NCI-H526 treated with DMSO at 0.1 percent for 48 hours (cell line): ENCODE results near the gene METTL21C.

ENCODE experiments used
- DNase-seq: peaks from one replicate; lab custom pipeline; 2025; lab: John Stamatoyannopoulos, UW

The METTL21C gene

GRCh38 chr13:102667023-102667422, 27.8 kb downstream of the METTL21C start:
- DNase-seq: no peak

DNA sequence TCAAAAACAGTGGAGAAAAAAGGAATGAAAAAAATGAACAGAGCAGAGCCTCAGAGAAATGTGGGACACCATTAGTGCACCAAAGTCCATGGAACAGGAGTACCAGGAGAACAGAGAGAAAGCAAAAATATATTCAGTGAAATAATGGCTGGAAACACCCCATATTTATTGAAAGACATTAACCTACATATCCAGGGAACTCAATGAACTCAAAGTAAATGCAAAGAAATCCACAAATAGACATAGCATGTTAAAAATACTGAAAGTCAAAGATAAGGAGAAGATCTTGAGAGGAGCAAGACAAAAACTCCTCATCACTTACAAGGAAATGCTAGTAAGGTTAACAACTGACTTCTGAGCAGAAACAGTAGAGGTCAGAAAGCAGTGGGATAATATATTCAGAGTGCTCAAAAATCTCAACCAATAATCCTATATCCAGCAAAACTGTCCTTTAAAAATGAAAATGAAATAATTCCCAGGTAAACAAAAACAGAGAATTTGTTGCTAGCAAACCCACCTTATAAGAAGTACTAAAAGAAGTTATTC, 35.6 kb downstream of the METTL21C start:
- DNase-seq: no peak

GRCh38 chr13:102658660-102659059, 36.2 kb downstream of the METTL21C start:
- DNase-seq: no peak

- DNase-seq: no peak
These were observed 37.2 kb downstream of the METTL21C start for GRCh38 chr13:102657630-102658029.

- DNase-seq: no peak
These were observed 40.1 kb downstream of the METTL21C start for GRCh38 chr13:102654756-102655155.

GRCh38 chr13:102651892-102652291, 43.0 kb downstream of the METTL21C start:
- no peak for DNase-seq

DNA sequence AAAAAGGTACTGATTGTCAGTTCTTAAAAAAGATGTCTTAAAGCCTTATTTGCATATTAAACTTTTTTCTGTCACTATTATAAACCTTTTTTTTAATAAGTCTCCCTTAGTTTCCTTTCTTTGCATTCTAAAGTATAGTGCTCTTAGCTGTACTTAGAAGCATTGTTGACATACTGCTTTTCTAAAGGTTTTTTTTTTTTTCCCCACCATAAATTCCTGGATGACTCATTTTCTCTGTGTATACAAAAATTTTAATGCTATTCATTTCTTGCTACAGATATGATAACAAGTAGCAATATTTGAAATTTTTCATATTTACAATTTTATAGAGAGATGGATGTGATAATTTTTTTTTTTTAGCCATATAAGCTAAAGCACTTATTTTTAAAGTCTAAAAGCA, 43.5 kb downstream of the METTL21C start:
- no peak for DNase-seq

- DNase-seq: no peak
These were observed 44.4 kb downstream of the METTL21C start for GRCh38 chr13:102650444-102650843.

DNA sequence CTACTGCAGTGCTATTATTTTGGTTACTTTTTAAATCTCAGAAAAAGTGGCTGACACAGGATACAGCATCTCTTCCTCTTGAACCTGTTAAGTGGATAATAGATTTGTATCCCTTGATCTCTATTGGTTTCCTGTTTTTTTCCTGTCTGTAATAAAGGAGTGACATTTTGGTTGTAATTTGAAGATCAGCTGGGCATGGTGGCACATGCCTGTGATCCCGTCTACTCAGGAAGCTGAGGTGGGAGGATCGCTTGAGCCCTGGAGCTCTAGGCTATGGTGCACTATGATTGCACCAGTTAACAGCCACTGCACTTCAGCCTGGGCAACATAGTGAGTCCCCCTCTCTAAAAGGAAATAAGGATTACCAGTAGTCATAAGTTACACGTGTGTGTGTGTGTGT, 46.8 kb downstream of the METTL21C start:
- DNase-seq: no peak

GRCh38 chr13:102645701-102646100, 49.1 kb downstream of the METTL21C start:
- no peak for DNase-seq

DNA sequence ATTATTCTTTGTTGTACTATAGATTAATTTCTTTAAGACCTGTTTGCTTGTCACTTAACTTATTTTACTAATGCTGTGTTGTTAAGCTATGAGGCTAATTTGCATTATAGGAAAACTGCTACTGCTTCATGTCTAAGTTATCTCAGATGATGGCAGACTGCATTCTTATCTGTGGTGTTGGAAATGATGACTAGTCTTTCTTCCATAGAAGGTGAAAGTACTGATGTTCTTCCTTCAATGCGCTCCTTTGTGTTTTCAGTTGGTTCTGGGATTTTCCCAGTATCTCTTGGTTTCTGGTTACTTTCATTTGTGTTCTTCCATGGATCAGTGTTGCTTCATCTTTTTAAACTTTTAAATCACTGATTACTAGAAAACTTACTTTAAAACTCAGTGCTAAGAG, 51.2 kb downstream of the METTL21C start:
- DNase-seq: no peak

DNA sequence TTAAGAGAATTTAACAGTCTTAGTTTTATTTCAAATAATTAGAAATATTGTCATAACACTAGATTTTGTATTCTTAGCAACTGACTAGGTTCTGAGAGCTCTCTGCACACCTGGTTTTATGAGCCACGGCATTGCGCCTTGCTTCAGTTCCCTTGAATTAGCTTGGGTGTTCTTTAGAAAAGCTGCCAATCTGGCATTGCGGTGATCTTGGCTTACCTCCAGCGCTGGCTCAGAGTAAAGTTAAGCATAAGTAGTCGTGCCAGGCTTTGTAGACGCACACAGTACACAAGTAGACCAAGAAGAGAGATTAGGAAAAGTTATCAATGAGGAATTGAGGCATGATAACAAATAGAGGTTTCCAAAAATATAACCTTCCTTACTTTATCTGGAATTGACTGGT, 52.4 kb downstream of the METTL21C start:
- no peak for DNase-seq

GRCh38 chr13:102642029-102642428, 52.8 kb downstream of the METTL21C start:
- no peak for DNase-seq

- DNase-seq: no peak
These were observed 56.1 kb downstream of the METTL21C start for GRCh38 chr13:102638741-102639140.
